ENCODE results near the gene BMP7. TPM values are rescaled to one million over a fixed set of nuclear protein-coding genes. Genes with fewer than 3 reads are reported as not detected.

BMP7 gene
- total RNA-seq, 3 donors from 2014 or later (not counting 1 experiment from before 2014, with no cell fraction given), result not detected

- H3K9me3 ChIP-seq (ENCODE audit: control insufficient read depth, insufficient read depth, low read length), result no peaks in the 10 kb centered on the region
- ATAC-seq (no peak), DNase-seq (no peak)
- intact Hi-C loops (cut with micrococcal nuclease), result no loop called here
- WGBS (ENCODE audit: insufficient coverage), result 6% methylated on average over 54 of the region's 54 CpGs
- Mint-ChIP-seq H3K27ac (no peak overlapping the region), H3K9me3 (no peaks in the 10 kb centered on the region), H3K36me3 (no peaks in the 10 kb centered on the region), H3K4me1 (peaks cover 0 to 7% of the 10 kb centered on the region in 2 donors), H3K27me3 (ENCODE audit: low read depth in 2 of 2) (peaks cover 69 to 72% of the 10 kb centered on the region in 2 donors), H3K4me3 (no peak overlapping the region)
- H3K36me3 ChIP-seq (ENCODE audit: control insufficient read depth, insufficient read depth, low read length), result no peaks in the 10 kb centered on the region
- no peak overlapping the region for H3K27ac ChIP-seq (ENCODE audit: low read length)
- no peak overlapping the region for H3K4me3 ChIP-seq (ENCODE audit: low read length)
- H3K4me1 ChIP-seq (ENCODE audit: control insufficient read depth, insufficient read depth, low read length), result no peaks in the 10 kb centered on the region
- peaks cover 11% of the 10 kb centered on the region for H3K27me3 ChIP-seq (ENCODE audit: control insufficient read depth, insufficient read depth, low read length)
- TF ChIP-seq, protein P1, sequence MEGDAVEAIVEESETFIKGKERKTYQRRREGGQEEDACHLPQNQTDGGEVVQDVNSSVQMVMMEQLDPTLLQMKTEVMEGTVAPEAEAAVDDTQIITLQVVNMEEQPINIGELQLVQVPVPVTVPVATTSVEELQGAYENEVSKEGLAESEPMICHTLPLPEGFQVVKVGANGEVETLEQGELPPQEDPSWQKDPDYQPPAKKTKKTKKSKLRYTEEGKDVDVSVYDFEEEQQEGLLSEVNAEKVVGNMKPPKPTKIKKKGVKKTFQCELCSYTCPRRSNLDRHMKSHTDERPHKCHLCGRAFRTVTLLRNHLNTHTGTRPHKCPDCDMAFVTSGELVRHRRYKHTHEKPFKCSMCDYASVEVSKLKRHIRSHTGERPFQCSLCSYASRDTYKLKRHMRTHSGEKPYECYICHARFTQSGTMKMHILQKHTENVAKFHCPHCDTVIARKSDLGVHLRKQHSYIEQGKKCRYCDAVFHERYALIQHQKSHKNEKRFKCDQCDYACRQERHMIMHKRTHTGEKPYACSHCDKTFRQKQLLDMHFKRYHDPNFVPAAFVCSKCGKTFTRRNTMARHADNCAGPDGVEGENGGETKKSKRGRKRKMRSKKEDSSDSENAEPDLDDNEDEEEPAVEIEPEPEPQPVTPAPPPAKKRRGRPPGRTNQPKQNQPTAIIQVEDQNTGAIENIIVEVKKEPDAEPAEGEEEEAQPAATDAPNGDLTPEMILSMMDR (IDR thresholded peaks at IDR 0.05), result no peak
These were observed 2.3 kb downstream of the BMP7 start for GRCh38 chr20:57263801-57264792.

DNA sequence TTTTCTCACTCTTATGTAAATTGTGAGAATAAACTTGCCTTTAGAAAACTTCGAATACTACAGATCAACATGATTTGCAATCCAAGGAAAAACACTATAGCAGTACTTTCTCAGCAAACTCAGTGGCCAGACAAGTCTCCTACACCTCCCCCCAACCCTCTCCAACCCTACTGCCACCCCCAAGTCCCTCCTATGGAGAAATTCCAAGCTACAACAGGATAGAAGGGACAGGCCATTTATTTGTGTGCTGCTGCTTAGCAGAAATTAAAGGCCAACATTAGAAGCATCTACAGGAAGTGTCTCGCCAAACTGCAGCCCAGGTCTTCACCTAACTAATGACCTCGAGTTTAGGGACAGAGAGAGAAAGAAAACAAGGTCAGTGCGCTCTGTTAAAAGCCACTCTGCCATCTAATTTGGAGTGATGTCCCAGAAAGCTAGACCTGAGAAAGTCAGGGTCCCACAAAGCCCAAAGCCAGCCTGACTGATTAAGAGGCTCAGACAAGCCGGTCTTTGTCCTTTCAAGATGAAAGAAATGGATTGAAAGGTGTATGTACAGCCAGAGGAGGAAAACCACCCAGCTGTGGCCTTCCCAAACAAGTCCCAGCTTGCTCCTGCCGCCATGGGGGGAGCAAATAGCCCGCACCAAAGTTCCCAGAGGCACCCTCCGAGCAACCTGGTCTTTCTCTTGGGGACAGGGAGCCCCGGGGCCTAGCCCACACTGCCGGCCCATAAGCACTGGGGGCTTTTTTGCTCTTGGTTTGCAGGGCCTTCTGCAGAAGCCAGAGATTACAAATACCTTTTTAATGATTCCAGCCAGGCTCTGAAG is 3.4 kb downstream of the BMP7 start:
- H3K4me1 ChIP-seq (ENCODE audit: control insufficient read depth, insufficient read depth, low read length), result no peaks in the 10 kb centered on the region
- WGBS (ENCODE audit: insufficient coverage), result 34% methylated on average over 10 of the region's 10 CpGs
- Mint-ChIP-seq H3K36me3 (no peaks in the 10 kb centered on the region), H3K27ac (no peak overlapping the region), H3K4me1 (peaks cover 0 to 7% of the 10 kb centered on the region in 2 donors), H3K4me3 (no peak overlapping the region), H3K9me3 (no peaks in the 10 kb centered on the region), H3K27me3 (ENCODE audit: low read depth in 2 of 2) (peaks cover 64 to 72% of the 10 kb centered on the region in 2 donors)
- no peaks in the 10 kb centered on the region for H3K9me3 ChIP-seq (ENCODE audit: control insufficient read depth, insufficient read depth, low read length)
- H3K36me3 ChIP-seq (ENCODE audit: control insufficient read depth, insufficient read depth, low read length), result no peaks in the 10 kb centered on the region
- peaks cover 13% of the 10 kb centered on the region for H3K27me3 ChIP-seq (ENCODE audit: control insufficient read depth, insufficient read depth, low read length)
- DNase-seq, result no peak
- no peak overlapping the region for H3K27ac ChIP-seq (ENCODE audit: low read length)
- intact Hi-C loops (cut with micrococcal nuclease), result no loop called here
- ATAC-seq, result no peak
- no peak overlapping the region for H3K4me3 ChIP-seq (ENCODE audit: low read length)
- TF ChIP-seq, protein P1 (IDR thresholded peaks at IDR 0.05), result no peak

- H3K4me3 ChIP-seq (ENCODE audit: low read length), result no peak overlapping the region
- DNase-seq (no peak), ATAC-seq (no peak)
- intact Hi-C loops (cut with micrococcal nuclease), result no loop called here
- no peak overlapping the region for H3K4me3 Mint-ChIP-seq
- no peaks in the 10 kb centered on the region for H3K9me3 Mint-ChIP-seq
- no peak overlapping the region for H3K27ac Mint-ChIP-seq
- peaks cover 0 to 5% of the 10 kb centered on the region in 2 donors for H3K4me1 Mint-ChIP-seq
- no peaks in the 10 kb centered on the region for H3K36me3 Mint-ChIP-seq
- no peaks in the 10 kb centered on the region for H3K4me1 ChIP-seq (ENCODE audit: control insufficient read depth, insufficient read depth, low read length)
- H3K27me3 Mint-ChIP-seq (ENCODE audit: low read depth in 2 of 2), result peaks cover 61 to 71% of the 10 kb centered on the region in 2 donors
- H3K27me3 ChIP-seq (ENCODE audit: control insufficient read depth, insufficient read depth, low read length), result peaks cover 10% of the 10 kb centered on the region
- no peaks in the 10 kb centered on the region for H3K36me3 ChIP-seq (ENCODE audit: control insufficient read depth, insufficient read depth, low read length)
- WGBS (ENCODE audit: insufficient coverage), result 46% methylated on average over 9 of the region's 10 CpGs
- TF ChIP-seq, protein P1 (IDR thresholded peaks at IDR 0.05), result no peak
- H3K9me3 ChIP-seq (ENCODE audit: control insufficient read depth, insufficient read depth, low read length), result no peaks in the 10 kb centered on the region
- H3K27ac ChIP-seq (ENCODE audit: low read length), result no peak overlapping the region
These were observed 4.1 kb downstream of the BMP7 start for GRCh38 chr20:57262301-57262700.

Measured in natural killer cell (primary cell).